Measurements from ENCODE around the gene ZNF638.

The ZNF638 gene, protein sequence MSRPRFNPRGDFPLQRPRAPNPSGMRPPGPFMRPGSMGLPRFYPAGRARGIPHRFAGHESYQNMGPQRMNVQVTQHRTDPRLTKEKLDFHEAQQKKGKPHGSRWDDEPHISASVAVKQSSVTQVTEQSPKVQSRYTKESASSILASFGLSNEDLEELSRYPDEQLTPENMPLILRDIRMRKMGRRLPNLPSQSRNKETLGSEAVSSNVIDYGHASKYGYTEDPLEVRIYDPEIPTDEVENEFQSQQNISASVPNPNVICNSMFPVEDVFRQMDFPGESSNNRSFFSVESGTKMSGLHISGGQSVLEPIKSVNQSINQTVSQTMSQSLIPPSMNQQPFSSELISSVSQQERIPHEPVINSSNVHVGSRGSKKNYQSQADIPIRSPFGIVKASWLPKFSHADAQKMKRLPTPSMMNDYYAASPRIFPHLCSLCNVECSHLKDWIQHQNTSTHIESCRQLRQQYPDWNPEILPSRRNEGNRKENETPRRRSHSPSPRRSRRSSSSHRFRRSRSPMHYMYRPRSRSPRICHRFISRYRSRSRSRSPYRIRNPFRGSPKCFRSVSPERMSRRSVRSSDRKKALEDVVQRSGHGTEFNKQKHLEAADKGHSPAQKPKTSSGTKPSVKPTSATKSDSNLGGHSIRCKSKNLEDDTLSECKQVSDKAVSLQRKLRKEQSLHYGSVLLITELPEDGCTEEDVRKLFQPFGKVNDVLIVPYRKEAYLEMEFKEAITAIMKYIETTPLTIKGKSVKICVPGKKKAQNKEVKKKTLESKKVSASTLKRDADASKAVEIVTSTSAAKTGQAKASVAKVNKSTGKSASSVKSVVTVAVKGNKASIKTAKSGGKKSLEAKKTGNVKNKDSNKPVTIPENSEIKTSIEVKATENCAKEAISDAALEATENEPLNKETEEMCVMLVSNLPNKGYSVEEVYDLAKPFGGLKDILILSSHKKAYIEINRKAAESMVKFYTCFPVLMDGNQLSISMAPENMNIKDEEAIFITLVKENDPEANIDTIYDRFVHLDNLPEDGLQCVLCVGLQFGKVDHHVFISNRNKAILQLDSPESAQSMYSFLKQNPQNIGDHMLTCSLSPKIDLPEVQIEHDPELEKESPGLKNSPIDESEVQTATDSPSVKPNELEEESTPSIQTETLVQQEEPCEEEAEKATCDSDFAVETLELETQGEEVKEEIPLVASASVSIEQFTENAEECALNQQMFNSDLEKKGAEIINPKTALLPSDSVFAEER (N-terminal part only)

GRCh38 chr2:71331581-71332434 is at the start of gene ZNF638:
Gene ZNF638 (plus strand): TSS chr2:71331782. CDS start chr2:71348955, 17,173 bp downstream.
- Histone ChIP-seq H3K36me3 (peaks cover 7% of the 10 kb centered on the region), H3K4me1 (ENCODE audit: control insufficient read depth in 1 of 2, insufficient read depth in 1 of 2, low read depth in 1 of 2, low read length in 1 of 2) (peaks cover 26 to 30% of the 10 kb centered on the region in 2 experiments), H3K27ac (peak within 1 kb of the TSS; percentile 95), H3K9me3 (no peaks in the 10 kb centered on the region), H3K27me3 (no peaks in the 10 kb centered on the region), H3K4me3 (ENCODE audit: low read depth in 1 of 2, low read length in 1 of 2) (peak within 1 kb of the TSS; percentile 72 to 85)
- TF ChIP-seq, protein P1, sequence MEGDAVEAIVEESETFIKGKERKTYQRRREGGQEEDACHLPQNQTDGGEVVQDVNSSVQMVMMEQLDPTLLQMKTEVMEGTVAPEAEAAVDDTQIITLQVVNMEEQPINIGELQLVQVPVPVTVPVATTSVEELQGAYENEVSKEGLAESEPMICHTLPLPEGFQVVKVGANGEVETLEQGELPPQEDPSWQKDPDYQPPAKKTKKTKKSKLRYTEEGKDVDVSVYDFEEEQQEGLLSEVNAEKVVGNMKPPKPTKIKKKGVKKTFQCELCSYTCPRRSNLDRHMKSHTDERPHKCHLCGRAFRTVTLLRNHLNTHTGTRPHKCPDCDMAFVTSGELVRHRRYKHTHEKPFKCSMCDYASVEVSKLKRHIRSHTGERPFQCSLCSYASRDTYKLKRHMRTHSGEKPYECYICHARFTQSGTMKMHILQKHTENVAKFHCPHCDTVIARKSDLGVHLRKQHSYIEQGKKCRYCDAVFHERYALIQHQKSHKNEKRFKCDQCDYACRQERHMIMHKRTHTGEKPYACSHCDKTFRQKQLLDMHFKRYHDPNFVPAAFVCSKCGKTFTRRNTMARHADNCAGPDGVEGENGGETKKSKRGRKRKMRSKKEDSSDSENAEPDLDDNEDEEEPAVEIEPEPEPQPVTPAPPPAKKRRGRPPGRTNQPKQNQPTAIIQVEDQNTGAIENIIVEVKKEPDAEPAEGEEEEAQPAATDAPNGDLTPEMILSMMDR (IDR thresholded peaks at IDR 0.05), result peak; percentile 71

DNA sequence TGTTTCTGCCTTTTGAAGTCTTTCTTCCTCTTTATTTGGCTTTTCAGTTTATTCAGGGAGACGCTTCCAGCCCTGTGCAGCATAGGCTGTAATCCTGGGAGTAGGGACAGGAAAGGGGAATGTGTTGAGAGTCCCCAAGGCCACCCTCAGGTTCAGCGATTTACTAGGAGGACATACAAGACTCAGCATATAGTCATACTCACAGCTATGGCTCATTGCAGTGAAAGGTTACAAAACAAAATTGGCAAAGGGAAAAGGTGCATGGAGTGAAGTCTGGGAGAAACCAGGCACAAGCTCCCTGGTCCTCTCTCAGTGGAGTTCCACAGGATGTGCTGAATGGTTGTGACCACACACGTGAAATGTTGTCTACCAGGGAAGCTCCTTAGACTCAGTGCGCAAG is 49.6 kb upstream of the ZNF638 start:
- TF ChIP-seq, protein P1 (IDR thresholded peaks at IDR 0.05), result no peak
- Histone ChIP-seq H3K36me3 (no peaks in the 10 kb centered on the region), H3K4me1 (ENCODE audit: control insufficient read depth in 1 of 2, insufficient read depth in 1 of 2, low read depth in 1 of 2, low read length in 1 of 2) (peaks cover 8 to 9% of the 10 kb centered on the region in 2 experiments), H3K27me3 (peaks cover 23% of the 10 kb centered on the region), H3K9me3 (no peaks in the 10 kb centered on the region), H3K27ac (no peak overlapping the region), H3K4me3 (ENCODE audit: low read depth in 1 of 2, low read length in 1 of 2) (no peak overlapping the region)

- Histone ChIP-seq H3K4me1 (ENCODE audit: control insufficient read depth in 1 of 2, insufficient read depth in 1 of 2, low read depth in 1 of 2, low read length in 1 of 2) (peaks cover 3 to 4% of the 10 kb centered on the region in 2 experiments), H3K27ac (no peak overlapping the region), H3K36me3 (no peaks in the 10 kb centered on the region), H3K4me3 (ENCODE audit: low read depth in 1 of 2, low read length in 1 of 2) (no peak overlapping the region), H3K27me3 (peaks cover 18% of the 10 kb centered on the region), H3K9me3 (no peaks in the 10 kb centered on the region)
- TF ChIP-seq, protein P1 (IDR thresholded peaks at IDR 0.05), result no peak
These were observed 49.1 kb upstream of the ZNF638 start for GRCh38 chr2:71282493-71282892.

GRCh38 chr2:71283131-71283530 is 48.5 kb upstream of the ZNF638 start:
- H3K4me3 ChIP-seq (ENCODE audit: low read depth in 1 of 2, low read length in 1 of 2), result no peak overlapping the region
- no peaks in the 10 kb centered on the region for H3K9me3 ChIP-seq
- no peaks in the 10 kb centered on the region for H3K36me3 ChIP-seq
- peaks cover 11% of the 10 kb centered on the region for H3K27me3 ChIP-seq
- no peaks in the 10 kb centered on the region for H3K4me1 ChIP-seq (ENCODE audit: control insufficient read depth in 1 of 2, insufficient read depth in 1 of 2, low read depth in 1 of 2, low read length in 1 of 2)
- TF ChIP-seq, protein P1 (IDR thresholded peaks at IDR 0.05), result no peak
- no peak overlapping the region for H3K27ac ChIP-seq
